HG03097 (cell line): ENCODE data around the gene BZW2.

ENCODE experiments used
- ATAC-seq: cut with Tn5 transposase; IDR thresholded peaks from one replicate; pipeline ENCODE4 v1.9.1; 2021; ENCODE audit not compliant: unreplicated experiment, low FRiP score

BZW2 gene

DNA sequence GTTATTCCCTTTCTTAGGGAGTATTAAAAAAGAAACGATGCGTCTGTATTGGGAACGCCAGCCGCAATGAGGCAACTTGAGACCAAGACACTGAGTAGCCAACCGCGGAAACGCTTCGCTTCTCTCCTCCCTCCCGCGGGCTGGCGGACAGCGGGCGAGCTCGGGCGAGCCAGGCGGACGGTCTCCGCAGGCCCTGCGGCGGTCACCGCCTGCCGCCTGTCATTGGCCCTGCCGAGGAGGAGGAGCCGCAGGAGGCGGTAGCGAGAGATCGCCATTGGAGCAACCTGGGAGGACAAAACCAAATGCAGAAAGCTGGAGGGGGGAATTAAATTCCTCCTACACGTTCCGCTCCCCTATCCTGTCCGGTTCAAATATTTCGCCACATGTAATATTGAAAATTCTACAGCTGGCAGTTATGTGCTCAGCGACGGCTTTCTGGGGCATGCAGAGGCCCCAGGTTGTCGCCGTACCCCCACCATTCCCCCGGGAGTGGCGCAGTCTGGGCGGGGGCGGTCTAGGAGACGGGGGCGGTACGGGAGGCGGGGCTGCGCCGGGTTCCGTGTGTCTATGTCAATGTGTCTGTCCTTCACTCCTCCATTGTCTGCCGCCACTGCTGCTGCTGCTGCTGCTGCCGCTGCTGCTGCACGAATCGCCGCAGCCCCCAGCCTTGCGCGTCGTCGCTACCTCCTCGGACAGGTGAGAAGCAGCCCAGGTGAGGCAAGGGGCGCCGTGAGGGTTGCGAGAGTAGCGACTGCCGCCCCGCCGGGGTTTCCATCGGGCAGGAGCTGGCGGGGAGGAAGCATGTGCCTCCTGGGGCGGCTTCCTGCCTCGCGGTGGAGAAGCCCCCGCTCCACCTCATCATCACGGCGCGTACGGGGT is at the start of gene BZW2, which contains the start of gene ANKMY2:
BZW2 (plus strand) TSS at position 589 of the 879 bp plus-strand sequence. CDS start 19,263 bp downstream, outside the sequence.
ANKMY2 (minus strand) TSS at position 162 of the 879 bp plus-strand sequence. CDS start 181 bp downstream, outside the sequence.
- ATAC-seq, result peak; percentile 98

DNA sequence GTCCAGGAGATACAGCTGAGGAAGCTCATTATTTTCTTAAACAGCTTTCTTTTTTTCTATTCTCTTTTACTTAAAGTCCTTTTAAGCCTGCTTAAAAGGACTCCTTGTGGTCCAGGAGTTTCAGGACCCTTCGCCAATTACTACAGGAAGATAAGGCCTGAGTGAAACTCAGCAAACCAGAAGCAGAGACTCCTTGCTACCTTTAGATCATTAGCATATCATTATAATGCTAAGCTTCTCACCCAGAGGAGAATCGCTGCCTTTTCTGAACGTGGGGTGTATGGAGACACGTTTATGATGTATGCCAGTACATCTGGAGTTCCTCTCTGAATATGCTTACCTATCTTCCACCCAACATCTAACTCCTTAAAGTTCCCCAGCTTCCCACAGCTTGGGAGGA is 48.0 kb upstream of the BZW2 start:
- ATAC-seq, result no peak

DNA sequence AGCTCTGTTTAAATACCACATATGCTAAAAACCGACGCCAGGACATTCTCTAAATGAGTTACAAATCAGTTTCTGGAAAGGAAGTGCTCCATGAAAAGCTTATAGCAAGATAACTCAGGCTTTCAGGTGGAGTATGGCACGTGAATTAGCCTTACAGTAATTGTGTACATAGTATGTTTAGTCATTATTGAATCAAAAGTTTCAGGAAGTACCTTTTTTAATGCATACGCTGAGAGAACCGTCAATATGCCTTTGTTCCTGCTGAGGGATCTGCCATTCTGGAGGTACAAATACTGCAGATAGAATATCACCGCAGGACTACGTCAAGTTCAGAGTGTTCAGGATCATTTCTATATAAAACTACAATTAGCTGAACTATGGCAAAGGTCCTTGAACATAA is 46.1 kb upstream of the BZW2 start:
- ATAC-seq, result no peak

DNA sequence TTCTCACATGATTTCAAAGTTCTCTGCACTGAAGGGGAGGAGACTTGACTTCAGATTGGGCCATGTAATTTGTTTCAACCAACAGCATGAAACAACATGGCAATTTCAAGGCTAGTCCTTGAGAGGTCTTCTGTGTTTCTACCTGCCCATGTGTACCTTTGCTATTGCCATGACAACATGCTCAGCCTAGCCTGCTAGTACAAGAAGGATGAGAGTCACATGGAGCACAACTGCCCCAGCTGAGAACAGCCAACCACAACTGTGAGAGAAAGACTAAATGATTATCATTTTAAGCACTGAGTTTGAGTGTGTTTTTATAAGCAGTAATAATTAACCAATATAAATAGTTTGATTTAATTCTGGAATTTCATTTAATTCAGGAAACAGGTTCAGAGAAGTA is 42.3 kb upstream of the BZW2 start:
- ATAC-seq, result no peak

DNA sequence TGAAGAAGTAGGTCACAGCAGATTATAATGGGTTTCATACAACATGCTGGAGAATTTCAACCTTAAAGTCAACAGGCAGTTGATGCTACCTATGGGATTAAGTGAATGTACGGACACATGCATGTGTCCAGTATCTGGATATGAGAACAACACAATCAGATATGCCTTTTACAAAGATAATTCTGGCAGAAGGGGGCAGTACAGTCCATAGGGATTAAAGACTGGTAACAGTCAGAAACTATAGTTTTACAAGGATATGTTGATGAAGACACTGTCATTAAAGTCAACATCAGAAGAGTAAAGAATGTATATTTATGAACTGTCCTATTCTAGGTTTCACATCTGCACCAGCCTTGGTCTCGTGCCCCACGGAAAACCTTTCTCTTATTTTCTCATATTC is 41.9 kb upstream of the BZW2 start:
- ATAC-seq, result no peak

DNA sequence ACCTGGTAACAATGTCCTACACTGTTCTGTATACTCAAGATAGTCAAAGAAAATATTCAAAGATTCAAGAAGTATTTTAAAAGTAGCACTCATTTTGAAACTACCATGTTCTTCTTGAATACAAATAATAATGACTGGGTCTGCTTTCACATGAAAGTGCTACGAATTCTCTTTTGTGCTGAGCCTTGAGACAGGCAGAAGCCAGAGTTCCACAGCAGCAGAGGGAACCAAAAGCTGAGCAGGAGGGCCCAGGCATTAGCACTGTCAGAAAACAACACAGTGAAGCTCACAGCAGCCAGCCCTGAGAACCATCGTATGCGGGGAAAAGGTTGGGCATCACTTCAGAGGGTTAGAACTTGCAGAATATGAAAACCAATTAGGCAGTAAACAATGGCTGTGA is 39.3 kb upstream of the BZW2 start:
- ATAC-seq, result no peak

DNA sequence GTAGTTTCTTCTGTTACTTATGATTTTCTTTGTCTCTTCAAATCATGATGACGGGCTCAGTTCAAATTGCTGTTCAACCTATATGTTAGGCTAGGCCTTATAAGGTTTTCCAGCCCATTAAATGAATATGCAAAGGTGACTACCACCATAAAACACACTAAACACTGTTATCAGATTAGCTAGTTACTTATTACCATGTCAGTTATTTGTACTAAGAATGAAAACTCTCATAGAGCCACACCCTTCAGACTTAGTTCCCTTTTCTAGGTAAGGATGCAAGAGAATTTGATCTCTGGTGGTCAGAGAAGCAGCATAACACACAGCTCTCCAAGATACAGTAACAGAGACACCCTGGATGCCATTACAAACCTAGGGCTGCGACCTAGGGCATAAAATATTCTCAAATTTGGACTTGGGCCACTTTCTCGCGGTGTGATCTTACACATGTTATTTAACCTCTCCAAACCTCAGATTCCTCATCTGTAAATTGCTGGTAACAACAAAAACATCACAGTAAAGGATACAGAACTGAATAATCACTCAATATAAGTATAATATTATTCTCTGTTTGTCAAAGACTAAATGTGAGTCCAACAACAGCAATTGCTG is 36.0 kb upstream of the BZW2 start:
- ATAC-seq, result peak; percentile 82

DNA sequence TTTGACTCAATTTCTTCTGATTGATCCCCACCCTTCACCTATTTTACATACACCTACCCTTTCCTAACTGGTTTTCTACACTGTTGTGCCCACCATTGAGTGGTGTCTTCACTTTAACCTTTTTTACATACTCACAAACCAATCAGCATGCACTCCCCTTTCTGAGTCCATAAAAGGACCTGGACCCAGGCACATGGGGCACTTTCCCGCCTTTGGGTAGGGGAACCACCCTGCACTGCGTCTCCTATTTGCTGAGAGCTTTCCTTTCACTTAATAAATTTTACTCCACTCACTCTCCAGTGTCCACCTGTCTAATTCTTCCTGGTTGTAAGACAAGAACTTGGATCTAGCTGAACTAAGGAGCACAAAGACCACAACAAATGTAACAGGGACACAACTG is 34.3 kb upstream of the BZW2 start:
- no peak for ATAC-seq

DNA sequence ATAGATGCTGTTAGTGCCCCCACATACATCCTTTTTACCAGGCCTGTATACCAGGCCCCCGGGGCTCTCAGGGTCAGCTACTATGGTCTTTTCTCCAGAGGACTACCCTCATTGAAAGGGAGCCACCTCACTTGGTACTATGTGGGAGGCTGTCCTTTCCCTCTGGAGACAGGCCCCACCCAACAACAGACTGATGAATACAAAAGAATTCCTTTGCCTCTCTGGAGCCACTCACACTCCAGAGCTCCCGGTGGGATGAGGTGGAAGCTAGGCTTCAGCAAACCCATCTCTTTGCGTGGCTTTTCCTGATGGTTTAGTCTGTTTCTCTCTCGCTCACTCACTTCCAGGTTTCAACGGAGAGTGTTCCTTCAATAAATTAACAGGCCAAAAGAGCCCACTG is 30.8 kb upstream of the BZW2 start:
- ATAC-seq, result no peak

DNA sequence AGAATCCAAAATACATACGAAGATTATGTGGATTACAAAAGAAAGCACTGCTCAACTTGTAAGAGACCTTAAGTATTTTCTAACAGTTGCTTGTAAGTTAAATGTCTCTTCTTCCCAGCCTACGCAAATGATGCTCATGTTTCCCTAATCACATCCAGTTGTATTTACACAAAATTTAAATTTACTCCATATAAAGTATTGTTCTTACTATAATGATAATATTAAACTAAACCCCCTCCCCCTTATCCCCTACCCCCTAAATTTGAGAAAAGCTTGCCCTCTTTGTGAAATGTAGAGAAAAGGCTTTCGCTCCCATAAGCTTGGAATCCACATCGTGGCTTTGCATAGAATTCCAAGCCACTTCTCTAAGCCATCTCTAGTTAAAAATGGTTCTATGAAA is 29.9 kb upstream of the BZW2 start:
- ATAC-seq, result no peak

DNA sequence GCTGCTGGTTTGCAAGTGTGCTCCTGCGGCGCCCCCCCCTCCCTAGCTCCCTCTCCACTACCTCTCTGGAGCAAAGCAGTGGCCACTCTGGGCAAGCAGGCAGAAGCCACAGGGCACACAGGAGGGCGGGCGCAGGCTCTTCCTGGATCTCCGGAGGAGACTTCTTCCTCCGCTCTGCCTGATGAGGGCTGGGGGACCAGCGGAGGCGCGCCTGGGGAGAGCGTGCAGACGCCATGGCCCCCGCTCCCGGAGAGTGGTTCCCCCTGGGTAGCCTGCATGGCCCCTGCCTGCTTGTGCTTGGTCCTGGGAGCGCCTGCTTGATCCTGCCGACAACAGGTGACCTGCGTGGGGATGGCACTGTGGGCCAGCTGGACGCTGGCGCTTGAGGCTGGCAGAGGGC is 29.4 kb upstream of the BZW2 start:
- ATAC-seq, result no peak

DNA sequence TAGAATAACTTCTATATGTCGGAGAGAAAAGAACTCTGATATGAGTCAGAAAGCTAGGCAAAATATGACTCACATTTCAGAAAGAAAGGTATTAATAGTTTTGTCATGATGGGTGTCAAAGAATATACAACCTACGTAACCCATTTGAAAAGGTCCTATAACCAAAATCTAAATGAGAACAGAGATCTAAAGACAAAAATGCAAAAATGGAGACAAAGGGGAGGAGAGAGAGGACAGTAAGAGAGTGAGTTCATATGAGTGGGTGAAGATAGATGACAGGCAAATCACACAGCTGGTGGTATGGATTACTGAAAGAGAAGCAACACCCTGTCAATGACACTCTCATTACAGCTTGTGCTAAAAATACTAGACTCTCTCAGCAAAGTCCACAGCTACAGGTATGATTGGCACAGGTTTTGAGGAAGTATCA is 26.0 kb upstream of the BZW2 start:
- peak; percentile 64 for ATAC-seq

DNA sequence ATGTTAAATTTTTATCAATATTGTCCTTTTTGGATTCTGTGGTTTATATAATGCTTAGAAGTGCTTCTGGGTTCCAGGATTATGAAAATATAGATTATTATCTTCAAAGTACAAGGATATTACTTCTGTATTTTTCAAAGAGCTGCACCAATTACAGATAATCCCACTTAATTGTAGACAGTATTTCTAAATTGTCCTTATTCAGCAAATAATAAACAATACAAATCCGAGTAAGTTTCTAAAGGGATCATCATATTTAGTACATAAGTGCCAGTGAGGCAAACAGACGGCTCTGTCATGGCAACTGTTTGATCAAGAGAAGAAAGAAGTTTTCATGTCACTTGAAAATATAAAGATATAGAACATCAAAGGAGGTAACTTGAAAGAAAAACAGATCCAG is 19.6 kb upstream of the BZW2 start:
- no peak for ATAC-seq

DNA sequence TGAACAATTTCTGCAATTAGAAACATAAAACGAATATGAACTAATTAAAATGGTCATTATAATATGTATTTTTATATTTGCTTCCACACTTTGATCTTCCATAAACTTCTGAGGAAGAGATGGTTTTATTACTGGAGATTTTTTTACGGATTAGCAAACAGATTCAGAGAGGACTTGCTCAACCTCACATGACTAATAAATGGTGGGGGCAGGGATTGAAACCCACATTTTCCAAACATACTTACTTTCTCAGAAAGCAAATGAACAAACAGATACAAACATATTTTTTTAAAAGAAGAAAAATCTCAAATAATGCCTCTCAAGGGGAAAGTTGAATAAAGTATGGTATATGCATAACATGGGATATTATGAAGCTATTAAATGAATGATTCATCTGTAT is 18.7 kb upstream of the BZW2 start:
- no peak for ATAC-seq

DNA sequence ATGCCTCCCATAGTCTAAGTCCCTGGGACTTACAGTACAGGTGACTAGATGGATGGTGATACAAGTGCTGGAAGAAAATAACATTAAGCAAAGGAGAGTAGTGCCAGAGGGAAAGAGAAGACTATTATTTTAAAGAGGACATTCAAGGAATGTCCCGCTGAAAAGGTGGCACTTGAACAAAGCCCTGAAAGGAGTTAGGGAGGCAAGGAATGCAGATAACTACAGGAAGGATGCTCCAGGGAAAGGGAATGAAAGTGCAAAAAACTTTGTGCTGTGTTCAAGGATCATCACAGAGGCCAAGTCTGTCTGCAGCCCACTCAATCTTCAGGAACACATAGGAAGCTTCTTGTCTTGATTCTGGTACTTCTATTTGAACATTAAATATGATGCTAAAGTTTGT is 15.3 kb upstream of the BZW2 start:
- no peak for ATAC-seq

DNA sequence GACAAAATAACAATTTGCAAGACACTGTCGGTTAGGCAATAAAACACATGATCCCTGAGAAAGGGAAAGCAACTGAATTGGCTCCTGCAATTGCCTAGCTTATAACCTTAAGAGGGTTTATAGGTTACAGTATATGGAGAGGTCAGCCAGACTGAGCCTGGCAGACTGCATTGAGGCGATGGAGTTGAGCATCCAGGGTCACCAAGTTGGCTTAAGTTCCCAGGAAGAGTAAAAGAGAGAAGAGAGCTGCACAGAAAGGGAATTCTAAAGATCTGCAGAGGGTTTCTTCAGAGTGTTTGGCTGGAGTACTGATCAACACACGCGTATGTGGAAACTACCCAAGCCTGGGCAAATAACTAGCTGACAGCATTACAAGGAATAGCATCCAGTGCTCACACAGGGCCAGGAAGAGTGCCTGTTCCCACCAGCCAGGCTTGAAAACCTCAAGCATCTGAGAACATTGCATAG is 11.7 kb upstream of the BZW2 start:
- no peak for ATAC-seq

DNA sequence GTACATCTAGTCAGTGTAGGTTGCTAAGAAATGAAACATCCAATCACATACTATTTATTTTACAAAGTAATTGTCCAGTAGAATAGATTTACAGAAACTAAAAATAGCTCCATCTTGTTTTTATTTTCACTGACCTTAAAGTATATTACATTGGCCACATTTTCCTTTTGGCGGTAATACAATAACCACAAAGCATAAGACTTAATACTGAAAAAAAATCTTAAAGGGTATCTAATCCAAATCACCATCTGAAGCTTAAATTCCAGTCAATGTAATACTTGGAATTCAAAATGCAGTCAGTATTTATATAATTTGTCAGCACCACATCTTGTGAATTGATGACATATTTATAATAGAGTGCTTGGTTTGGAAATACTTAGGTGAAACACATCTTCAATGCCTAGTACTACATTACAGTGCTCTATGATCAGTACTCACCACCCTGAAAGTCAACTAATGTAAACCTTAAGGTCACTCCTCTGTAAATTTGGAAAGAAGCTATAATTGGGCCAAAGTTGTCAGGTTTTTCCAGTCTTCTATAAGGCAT is 9.4 kb upstream of the BZW2 start:
- no peak for ATAC-seq

DNA sequence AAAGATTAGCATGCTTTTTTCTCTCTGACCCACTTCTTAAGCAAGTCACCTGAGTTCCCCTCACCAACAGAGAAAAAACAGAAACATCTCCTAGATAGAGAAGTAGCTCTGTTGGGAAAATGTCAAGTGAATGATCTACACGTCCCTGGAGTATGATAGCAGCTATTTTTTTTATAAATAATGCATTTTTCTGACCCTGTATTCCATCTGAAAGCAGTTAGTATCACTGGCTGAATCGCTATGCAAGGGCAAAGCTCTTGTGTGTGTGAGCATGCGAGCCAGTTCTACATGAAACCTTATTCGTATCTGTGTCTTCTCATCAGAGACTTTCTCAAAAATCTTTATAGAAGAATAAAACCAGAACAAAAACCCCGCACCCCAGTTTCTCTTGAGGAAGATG is 8.6 kb upstream of the BZW2 start:
- no peak for ATAC-seq

DNA sequence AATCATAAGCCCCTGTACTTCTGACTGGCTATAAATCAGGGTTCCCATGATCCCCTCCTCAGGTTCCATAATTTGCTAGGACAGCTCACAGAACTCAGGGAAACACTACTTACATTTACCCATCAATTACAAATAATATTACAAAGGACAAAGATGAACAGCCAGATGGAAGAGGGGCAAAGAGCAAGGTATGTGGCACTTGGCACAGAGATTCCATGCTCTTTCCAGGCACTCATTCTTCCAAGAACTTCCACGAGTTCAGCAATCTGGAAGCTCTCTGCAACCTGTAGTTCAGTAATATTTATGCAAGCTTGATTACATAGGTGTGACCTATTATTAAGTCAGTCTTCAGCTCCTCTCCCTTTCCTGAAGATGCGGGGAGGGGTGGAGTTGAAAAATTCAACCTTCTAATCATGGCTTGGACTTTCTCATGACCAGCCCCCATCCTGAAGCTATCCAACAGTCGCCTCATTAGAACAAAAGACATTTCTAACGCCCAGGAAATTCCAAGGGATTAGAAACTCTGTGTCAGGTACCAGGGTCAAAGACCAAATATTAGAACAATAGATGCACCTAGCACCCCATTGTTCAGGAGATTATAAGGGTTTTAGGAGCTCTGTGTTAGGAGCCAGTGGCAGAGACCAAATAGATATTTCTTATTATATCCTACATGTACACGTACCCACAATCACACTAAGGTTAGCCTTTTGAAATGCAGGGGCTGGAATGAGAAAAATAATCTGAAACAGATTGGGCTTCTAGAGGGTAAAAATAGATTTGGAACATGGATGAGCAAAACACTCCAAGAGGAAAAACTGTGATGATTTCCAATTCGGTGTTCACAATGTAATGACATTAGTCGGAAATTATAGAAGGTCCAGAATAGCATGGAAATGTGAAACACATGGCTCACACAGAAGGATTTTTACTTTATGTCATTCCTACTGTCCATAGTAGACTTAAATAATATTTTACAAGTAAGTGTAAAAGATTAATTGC is 7.4 kb upstream of the BZW2 start:
- ATAC-seq, result no peak

DNA sequence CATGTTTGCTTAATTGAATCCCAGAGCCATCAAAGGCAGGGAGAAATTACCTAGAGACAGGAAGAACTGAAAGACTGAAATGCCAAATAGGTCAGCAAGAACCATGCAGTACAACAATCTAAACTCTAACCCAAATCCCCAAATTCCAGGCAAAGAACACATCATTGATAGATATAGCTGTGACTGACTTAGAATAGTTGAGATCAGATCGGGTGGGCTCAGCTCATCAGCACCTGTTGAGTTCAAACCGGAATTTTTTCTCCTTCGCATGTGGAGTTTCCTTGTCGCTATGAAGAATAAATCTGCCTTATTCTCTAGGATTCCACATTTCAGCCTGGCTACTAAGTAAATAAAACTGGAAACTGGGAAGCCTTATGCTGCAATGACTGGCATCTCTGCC is 1.8 kb upstream of the BZW2 start:
- no peak for ATAC-seq
